B cell (primary cell): Measurements from ENCODE around the gene GMPR2.

ENCODE experiments used
- EZH2 ChIP-seq: IDR thresholded peaks from 2 replicates; pipeline ENCODE4 v1.6.1; 2012; ENCODE audit warnings: borderline replicate concordance, low read depth, mild to moderate bottlenecking, moderate library complexity, low read length; ENCODE audit not compliant: insufficient read depth, poor library complexity, severe bottlenecking
- TF ChIP-seq, protein P1 (sequence below): fragments of 200-600 bp; IDR thresholded peaks from one replicate; pipeline ENCODE4 v1.8.0; 2022; ENCODE audit warnings: antibody characterized with exemption, mild to moderate bottlenecking

DNA sequence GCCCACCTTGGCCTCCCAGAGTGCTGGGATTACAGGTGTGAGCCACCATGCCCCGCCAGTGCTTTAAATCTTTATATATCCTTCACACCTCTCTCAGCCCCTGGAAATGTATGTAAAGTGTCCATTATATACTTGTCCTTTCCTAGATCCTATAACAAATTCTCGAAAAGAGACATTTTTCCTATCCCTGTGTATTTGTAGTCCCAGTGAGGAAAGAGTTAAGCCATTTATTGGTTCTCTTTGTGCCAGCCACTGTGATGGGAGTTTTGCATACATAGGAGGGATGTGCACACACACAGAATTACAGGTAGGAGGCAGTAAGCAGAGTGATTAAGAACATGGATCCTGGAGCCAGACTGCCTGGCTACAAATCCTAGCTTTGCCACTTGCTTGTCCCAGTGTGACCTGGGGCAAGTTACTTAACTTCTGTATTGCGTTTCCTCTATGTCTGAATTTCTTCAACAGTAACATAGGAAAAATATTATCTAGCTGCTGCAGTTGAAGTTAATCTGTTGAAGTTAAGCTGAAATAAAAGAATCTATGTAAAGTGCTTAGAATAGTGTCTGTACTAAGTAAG, 40.8 kb downstream of the GMPR2 start:
- TF ChIP-seq, protein P1, sequence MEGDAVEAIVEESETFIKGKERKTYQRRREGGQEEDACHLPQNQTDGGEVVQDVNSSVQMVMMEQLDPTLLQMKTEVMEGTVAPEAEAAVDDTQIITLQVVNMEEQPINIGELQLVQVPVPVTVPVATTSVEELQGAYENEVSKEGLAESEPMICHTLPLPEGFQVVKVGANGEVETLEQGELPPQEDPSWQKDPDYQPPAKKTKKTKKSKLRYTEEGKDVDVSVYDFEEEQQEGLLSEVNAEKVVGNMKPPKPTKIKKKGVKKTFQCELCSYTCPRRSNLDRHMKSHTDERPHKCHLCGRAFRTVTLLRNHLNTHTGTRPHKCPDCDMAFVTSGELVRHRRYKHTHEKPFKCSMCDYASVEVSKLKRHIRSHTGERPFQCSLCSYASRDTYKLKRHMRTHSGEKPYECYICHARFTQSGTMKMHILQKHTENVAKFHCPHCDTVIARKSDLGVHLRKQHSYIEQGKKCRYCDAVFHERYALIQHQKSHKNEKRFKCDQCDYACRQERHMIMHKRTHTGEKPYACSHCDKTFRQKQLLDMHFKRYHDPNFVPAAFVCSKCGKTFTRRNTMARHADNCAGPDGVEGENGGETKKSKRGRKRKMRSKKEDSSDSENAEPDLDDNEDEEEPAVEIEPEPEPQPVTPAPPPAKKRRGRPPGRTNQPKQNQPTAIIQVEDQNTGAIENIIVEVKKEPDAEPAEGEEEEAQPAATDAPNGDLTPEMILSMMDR: no peak
- TF ChIP-seq EZH2: no peak
